Lower lobe of right lung (tissue), 2 donors: ENCODE data around the gene RCHY1. TPM values are rescaled to one million over a fixed set of nuclear protein-coding genes. Genes with fewer than 3 reads are reported as not detected.

Experiments used
- ATAC-seq, 2 donors: fragments of 200-7000 bp; cut with Tn5 transposase; one replicate each; pipeline ENCODE4 v1.9.1; 2020 to 2022; ENCODE audit warnings: mild to moderate bottlenecking in 2 of 2, moderate library complexity in 2 of 2
- DNase-seq: peaks from one replicate; pipeline ENCODE4 v3.0.0-alpha.2; 2020
- H3K27ac ChIP-seq: fragments of 200-600 bp; one replicate; pipeline ENCODE4 v1.8.0; 2022
- H3K27me3 ChIP-seq: fragments of 200-600 bp; one replicate; pipeline ENCODE4 v1.8.0; 2022; ENCODE audit warnings: low read depth
- H3K36me3 ChIP-seq: fragments of 200-600 bp; one replicate; pipeline ENCODE4 v1.8.0; 2022; ENCODE audit warnings: mild to moderate bottlenecking
- H3K4me1 ChIP-seq: fragments of 200-600 bp; one replicate; pipeline ENCODE4 v1.8.0; 2022
- H3K4me3 ChIP-seq: fragments of 200-600 bp; one replicate; pipeline ENCODE4 v1.8.0; 2022; ENCODE audit warnings: mild to moderate bottlenecking
- H3K9me3 ChIP-seq: fragments of 200-600 bp; one replicate; pipeline ENCODE4 v1.8.0; 2022
- CTCF ChIP-seq: fragments of 200-600 bp; IDR thresholded peaks from one replicate; pipeline ENCODE4 v1.8.0; 2022; ENCODE audit warnings: antibody characterized with exemption, mild to moderate bottlenecking
- intact Hi-C: fragments of 100-400 bp; cut with DNase I; formaldehyde crosslinking; loops from one replicate; pipeline ENCODE4 v1.11.0; 2022
- total RNA-seq: library from RNA; stranded (reverse); fragmentation: NEBNext Ultra II Directional; extraction: Animal tissue kit (Norgen Biotek cat#: 25700); gene quantifications from one replicate; pipeline ENCODE4 v1.2.1, GENCODE V29; 2021
- donor health status: DM: no; HTN: yes; CAD: no; lungs with severe emphysema.

The RCHY1 gene
- total RNA-seq, 1 donor from 2014 or later = 28.9 TPM

GRCh38 chr4:75495476-75495875 is 18.7 kb downstream of the RCHY1 start:
- ATAC-seq = no peak
- TF ChIP-seq CTCF = no peak
- Histone ChIP-seq H3K4me3 (no peak overlapping the region), H3K27ac (no peak overlapping the region), H3K4me1 (peaks cover 8% of the 10 kb centered on the region), H3K36me3 (peaks cover 44% of the 10 kb centered on the region), H3K27me3 (no peaks in the 10 kb centered on the region), H3K9me3 (no peaks in the 10 kb centered on the region)
- DNase-seq = no peak
- intact Hi-C loops = no loop called here

DNA sequence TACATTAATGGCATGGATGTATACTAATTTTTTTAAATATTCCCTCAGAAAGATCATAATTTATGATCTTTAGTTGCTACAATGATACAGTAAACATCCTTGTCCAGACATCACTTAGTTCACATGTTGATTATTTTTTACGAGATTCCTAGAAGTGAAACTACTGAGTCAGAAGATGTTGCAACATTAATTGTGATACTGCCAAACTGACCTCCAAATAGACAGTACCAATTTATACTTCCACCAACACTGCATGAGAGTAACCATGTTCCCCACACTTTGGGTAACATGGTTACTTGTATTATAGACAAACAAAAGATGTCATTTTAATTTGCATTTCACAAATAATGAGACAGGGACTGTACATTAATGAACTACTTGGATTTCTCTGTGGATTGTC is 19.6 kb downstream of the RCHY1 start:
- Histone ChIP-seq H3K4me1 (peaks cover 8% of the 10 kb centered on the region), H3K9me3 (no peaks in the 10 kb centered on the region), H3K27me3 (no peaks in the 10 kb centered on the region), H3K36me3 (peaks cover 49% of the 10 kb centered on the region), H3K4me3 (no peak overlapping the region), H3K27ac (no peak overlapping the region)
- no peak for DNase-seq
- intact Hi-C loops = no loop called here
- ATAC-seq = peak; percentile 51 to 59
- no peak for TF ChIP-seq CTCF

GRCh38 chr4:75490155-75490554 is 24.0 kb downstream of the RCHY1 start:
- H3K4me1 ChIP-seq = peaks cover 8% of the 10 kb centered on the region
- peaks cover 76% of the 10 kb centered on the region for H3K36me3 ChIP-seq
- no peak for ATAC-seq
- H3K27ac ChIP-seq = no peak overlapping the region
- no peaks in the 10 kb centered on the region for H3K9me3 ChIP-seq
- H3K27me3 ChIP-seq = no peaks in the 10 kb centered on the region
- H3K4me3 ChIP-seq = no peak overlapping the region
- no peak for DNase-seq
- intact Hi-C loops = no loop called here
- peak; percentile 9 for TF ChIP-seq CTCF

DNA sequence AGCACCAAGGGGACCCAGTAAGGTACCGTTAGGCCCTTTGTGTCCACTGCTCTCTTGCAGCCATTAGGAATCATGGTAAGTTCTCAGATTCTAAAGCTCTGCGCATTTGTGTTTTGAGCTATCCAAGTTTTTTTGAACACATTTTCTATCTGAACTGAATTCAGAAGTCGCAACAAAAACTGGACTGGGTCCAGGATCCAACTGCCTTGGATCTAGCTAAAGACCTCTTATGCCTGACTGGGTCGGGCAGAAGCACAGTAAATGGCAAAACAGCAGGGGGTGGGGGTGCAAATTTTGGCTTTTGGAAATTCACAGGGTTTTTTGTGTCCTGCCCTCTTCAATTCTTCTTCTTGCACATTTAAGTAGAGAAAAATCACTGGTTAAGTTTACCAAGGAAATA is 30.0 kb downstream of the RCHY1 start:
- H3K36me3 ChIP-seq = peaks cover 94% of the 10 kb centered on the region
- no peaks in the 10 kb centered on the region for H3K9me3 ChIP-seq
- H3K27me3 ChIP-seq = no peaks in the 10 kb centered on the region
- H3K4me3 ChIP-seq = no peak overlapping the region
- H3K4me1 ChIP-seq = no peaks in the 10 kb centered on the region
- no peak overlapping the region for H3K27ac ChIP-seq
- no peak for TF ChIP-seq CTCF
- DNase-seq (no peak), ATAC-seq (no peak)
- intact Hi-C loops = no loop called here

DNA sequence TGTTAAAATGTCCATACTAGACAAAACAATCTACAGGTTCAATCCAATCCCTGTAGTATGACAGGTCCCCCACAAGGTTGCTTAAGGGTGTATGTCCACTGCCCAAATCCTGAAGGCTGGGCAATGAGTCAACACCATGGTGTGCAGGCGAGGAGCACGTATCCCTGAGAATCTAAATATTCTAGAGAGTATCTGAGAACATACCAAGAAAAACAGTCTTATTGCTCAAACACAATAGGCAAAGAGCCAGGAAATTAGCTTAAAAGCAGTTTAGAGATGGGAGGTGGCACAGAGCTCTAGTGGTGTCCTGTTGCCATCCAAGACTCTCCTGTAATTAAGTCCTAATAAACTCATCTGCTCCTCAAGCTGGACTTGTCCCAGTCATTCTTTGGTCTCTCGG is 37.0 kb downstream of the RCHY1 start:
- no peak overlapping the region for H3K4me3 ChIP-seq
- no peaks in the 10 kb centered on the region for H3K27me3 ChIP-seq
- no peak for ATAC-seq
- no peak overlapping the region for H3K27ac ChIP-seq
- intact Hi-C loops = no loop called here
- H3K4me1 ChIP-seq = no peaks in the 10 kb centered on the region
- H3K9me3 ChIP-seq = no peaks in the 10 kb centered on the region
- no peak for DNase-seq
- TF ChIP-seq CTCF = no peak
- peaks cover 42% of the 10 kb centered on the region for H3K36me3 ChIP-seq

DNA sequence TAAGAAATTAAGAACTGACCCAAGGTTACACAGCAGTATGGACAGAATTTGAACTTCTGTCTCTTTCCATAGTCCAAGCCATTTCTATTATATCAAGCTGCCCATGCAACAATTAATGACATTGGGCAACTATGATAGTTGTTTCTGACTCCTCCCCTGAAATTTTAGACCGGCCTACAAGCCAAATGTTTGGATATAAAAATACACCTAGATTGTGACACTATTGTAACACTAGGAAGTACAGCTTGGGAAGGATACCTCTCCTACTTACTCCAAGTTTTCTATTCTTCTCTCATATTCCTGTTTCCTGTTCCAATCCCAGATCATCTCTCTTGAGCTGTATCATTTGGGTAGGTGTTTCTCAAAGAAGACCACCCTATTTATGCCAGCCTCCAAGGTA is 43.5 kb downstream of the RCHY1 start:
- intact Hi-C loops = no loop called here
- H3K36me3 ChIP-seq = no peaks in the 10 kb centered on the region
- no peak for TF ChIP-seq CTCF
- H3K27me3 ChIP-seq = no peaks in the 10 kb centered on the region
- no peak overlapping the region for H3K4me3 ChIP-seq
- no peaks in the 10 kb centered on the region for H3K4me1 ChIP-seq
- DNase-seq = no peak
- no peak overlapping the region for H3K27ac ChIP-seq
- ATAC-seq = no peak
- no peaks in the 10 kb centered on the region for H3K9me3 ChIP-seq
